ENCODE data around the gene NSD2.

NSD2 gene

GRCh38 chr4:1973661-1974060 is 102.5 kb downstream of the NSD2 start:
- no peak for TF ChIP-seq CTCF (IDR thresholded peaks at IDR 0.05; ENCODE audit: unreplicated experiment in 3 of 3)
- Mint-ChIP-seq H3K4me3 (no peak overlapping the region), H3K36me3 (ENCODE audit: low read depth) (peaks cover 74% of the 10 kb centered on the region), H3K27me3 (ENCODE audit: low read depth) (peaks cover 4% of the 10 kb centered on the region), H3K4me1 (no peaks in the 10 kb centered on the region), H3K9me3 (no peaks in the 10 kb centered on the region), H3K27ac (peak overlapping the region in 1 of 3 experiments; percentile 33)

GRCh38 chr4:1974840-1975239 is 103.6 kb downstream of the NSD2 start:
- Mint-ChIP-seq H3K27me3 (ENCODE audit: low read depth) (peaks cover 4% of the 10 kb centered on the region), H3K27ac (no peak overlapping the region), H3K4me1 (no peaks in the 10 kb centered on the region), H3K9me3 (no peaks in the 10 kb centered on the region), H3K36me3 (ENCODE audit: low read depth) (peaks cover 78% of the 10 kb centered on the region), H3K4me3 (no peak overlapping the region)
- no peak for TF ChIP-seq CTCF (IDR thresholded peaks at IDR 0.05; ENCODE audit: unreplicated experiment in 3 of 3)

GRCh38 chr4:1975391-1975801 is 104.2 kb downstream of the NSD2 start:
- Mint-ChIP-seq H3K27me3 (ENCODE audit: low read depth) (peaks cover 4% of the 10 kb centered on the region), H3K4me3 (no peak overlapping the region), H3K4me1 (peaks cover 5% of the 10 kb centered on the region), H3K27ac (no peak overlapping the region), H3K9me3 (no peaks in the 10 kb centered on the region), H3K36me3 (ENCODE audit: low read depth) (peaks cover 78% of the 10 kb centered on the region)
- TF ChIP-seq CTCF (IDR thresholded peaks at IDR 0.05; ENCODE audit: unreplicated experiment in 3 of 3): no peak

GRCh38 chr4:1975880-1976279 is 104.7 kb downstream of the NSD2 start:
- Mint-ChIP-seq H3K27me3 (ENCODE audit: low read depth) (peaks cover 4% of the 10 kb centered on the region), H3K4me1 (peaks cover 5% of the 10 kb centered on the region), H3K27ac (no peak overlapping the region), H3K36me3 (ENCODE audit: low read depth) (peaks cover 75% of the 10 kb centered on the region), H3K4me3 (no peak overlapping the region), H3K9me3 (no peaks in the 10 kb centered on the region)
- TF ChIP-seq CTCF (IDR thresholded peaks at IDR 0.05; ENCODE audit: unreplicated experiment in 3 of 3): no peak

- no peak for TF ChIP-seq CTCF (IDR thresholded peaks at IDR 0.05; ENCODE audit: unreplicated experiment in 3 of 3)
- peaks cover 5% of the 10 kb centered on the region for H3K4me1 Mint-ChIP-seq
- H3K4me3 Mint-ChIP-seq: no peak overlapping the region
- H3K9me3 Mint-ChIP-seq: no peaks in the 10 kb centered on the region
- H3K36me3 Mint-ChIP-seq (ENCODE audit: low read depth): peaks cover 79% of the 10 kb centered on the region
- no peak overlapping the region for H3K27ac Mint-ChIP-seq
- H3K27me3 Mint-ChIP-seq (ENCODE audit: low read depth): peaks cover 4% of the 10 kb centered on the region
Measured at GRCh38 chr4:1976416-1977352, 105.5 kb downstream of the NSD2 start.

GRCh38 chr4:1978226-1978625 is 107.0 kb downstream of the NSD2 start:
- Mint-ChIP-seq H3K9me3 (no peaks in the 10 kb centered on the region), H3K27ac (no peak overlapping the region), H3K27me3 (ENCODE audit: low read depth) (peaks cover 4% of the 10 kb centered on the region), H3K36me3 (ENCODE audit: low read depth) (peaks cover 73% of the 10 kb centered on the region), H3K4me3 (no peak overlapping the region), H3K4me1 (peaks cover 5% of the 10 kb centered on the region)
- no peak for TF ChIP-seq CTCF (IDR thresholded peaks at IDR 0.05; ENCODE audit: unreplicated experiment in 3 of 3)
